ENCODE measurements around the gene PELI1. TPM values are rescaled to one million over a fixed set of nuclear protein-coding genes. Genes with fewer than 3 reads are reported as not detected.
A peak's percentile ranks its signal among the peaks of the same experiment; 100 is the strongest.

The PELI1 gene
- total RNA-seq, 1 experiment from 2014 or later: 122 TPM

- no peak for DNase-seq (ENCODE audit: low spot score)
Measured at GRCh38 chr2:64153811-64154210, 9.6 kb upstream of the PELI1 start.

GRCh38 chr2:64151476-64151875 lies 7.3 kb upstream of the PELI1 start:
- DNase-seq (ENCODE audit: low spot score): no peak

- peak; percentile 26 for DNase-seq (ENCODE audit: low spot score)
Measured at GRCh38 chr2:64145714-64146113, 1.5 kb upstream of the PELI1 start.

- peak; percentile 31 for DNase-seq (ENCODE audit: low spot score)
Measured at GRCh38 chr2:64145119-64145518, 899 bp upstream of the PELI1 start.

GRCh38 chr2:64143169-64144056 lies 807 bp downstream of the PELI1 start:
- peak; percentile 77 for DNase-seq (ENCODE audit: low spot score)

GRCh38 chr2:64142741-64143168 lies 1.5 kb downstream of the PELI1 start:
- DNase-seq (ENCODE audit: low spot score): peak; percentile 71

GRCh38 chr2:64141674-64142405 lies 2.4 kb downstream of the PELI1 start:
- DNase-seq (ENCODE audit: low spot score): peak; percentile 59

GRCh38 chr2:64140665-64141200 lies 3.5 kb downstream of the PELI1 start:
- peak; percentile 43 for DNase-seq (ENCODE audit: low spot score)

GRCh38 chr2:64139956-64140355 lies 4.3 kb downstream of the PELI1 start:
- DNase-seq (ENCODE audit: low spot score): peak; percentile 18

- peak; percentile 43 for DNase-seq (ENCODE audit: low spot score)
Measured at GRCh38 chr2:64137996-64138395, 6.2 kb downstream of the PELI1 start.

GRCh38 chr2:64137567-64137966 lies 6.7 kb downstream of the PELI1 start:
- DNase-seq (ENCODE audit: low spot score): peak; percentile 41

GRCh38 chr2:64135421-64135820 lies 8.8 kb downstream of the PELI1 start:
- DNase-seq (ENCODE audit: low spot score): no peak

GRCh38 chr2:64134813-64135212 lies 9.4 kb downstream of the PELI1 start:
- no peak for DNase-seq (ENCODE audit: low spot score)

- peak; percentile 11 for DNase-seq (ENCODE audit: low spot score)
Measured at GRCh38 chr2:64133828-64134227, 10.4 kb downstream of the PELI1 start.

- peak; percentile 10 for DNase-seq (ENCODE audit: low spot score)
Measured at GRCh38 chr2:64133354-64133753, 10.9 kb downstream of the PELI1 start.

GRCh38 chr2:64130333-64130732 lies 13.9 kb downstream of the PELI1 start:
- peak; percentile 6 for DNase-seq (ENCODE audit: low spot score)

- DNase-seq (ENCODE audit: low spot score): no peak
Measured at GRCh38 chr2:64128943-64129391, 15.3 kb downstream of the PELI1 start.

GRCh38 chr2:64128406-64128805 lies 15.8 kb downstream of the PELI1 start:
- DNase-seq (ENCODE audit: low spot score): no peak

- DNase-seq (ENCODE audit: low spot score): no peak
Measured at GRCh38 chr2:64127119-64127518, 17.1 kb downstream of the PELI1 start.

- no peak for DNase-seq (ENCODE audit: low spot score)
Measured at GRCh38 chr2:64126601-64127000, 17.6 kb downstream of the PELI1 start.

GRCh38 chr2:64124571-64124970 lies 19.6 kb downstream of the PELI1 start:
- DNase-seq (ENCODE audit: low spot score): no peak

- DNase-seq (ENCODE audit: low spot score): no peak
Measured at GRCh38 chr2:64124168-64124567, 20.1 kb downstream of the PELI1 start.

Data from HT-29 (cell line).